ENCODE measurements around the gene TMED1.

GRCh38 chr19:10872546-10873107 lies 36.6 kb upstream of the TMED1 start:
- TF ChIP-seq POLR2AphosphoS5 (IDR thresholded peaks at IDR 0.05; ENCODE audit: borderline replicate concordance, low read depth, low read length) (no peak), EZH2 (IDR thresholded peaks at IDR 0.05) (no peak), FOXP2 (optimal IDR thresholded peaks at IDR 0.05; ENCODE audit: control extremely low read depth, extremely low read length, insufficient read depth) (no peak)
